Stimulated activated CD4-positive, alpha-beta T cell treated with anti-CD3 and anti-CD28 coated beads, Interleukin-1b, Interleukin-23, amount 100 ng/mL, for 1 hour (primary cell): ENCODE results near the gene ZNF516.

Source experiments
- DNase-seq, 2 donors: peaks; one replicate each; pipeline ENCODE4 v3.0.0-alpha.2; 2020; ENCODE audit warnings: low read depth in 2 of 2

The ZNF516 gene

GRCh38 chr18:76456018-76456750, 38.9 kb downstream of the ZNF516 start:
- no peak for DNase-seq

DNA sequence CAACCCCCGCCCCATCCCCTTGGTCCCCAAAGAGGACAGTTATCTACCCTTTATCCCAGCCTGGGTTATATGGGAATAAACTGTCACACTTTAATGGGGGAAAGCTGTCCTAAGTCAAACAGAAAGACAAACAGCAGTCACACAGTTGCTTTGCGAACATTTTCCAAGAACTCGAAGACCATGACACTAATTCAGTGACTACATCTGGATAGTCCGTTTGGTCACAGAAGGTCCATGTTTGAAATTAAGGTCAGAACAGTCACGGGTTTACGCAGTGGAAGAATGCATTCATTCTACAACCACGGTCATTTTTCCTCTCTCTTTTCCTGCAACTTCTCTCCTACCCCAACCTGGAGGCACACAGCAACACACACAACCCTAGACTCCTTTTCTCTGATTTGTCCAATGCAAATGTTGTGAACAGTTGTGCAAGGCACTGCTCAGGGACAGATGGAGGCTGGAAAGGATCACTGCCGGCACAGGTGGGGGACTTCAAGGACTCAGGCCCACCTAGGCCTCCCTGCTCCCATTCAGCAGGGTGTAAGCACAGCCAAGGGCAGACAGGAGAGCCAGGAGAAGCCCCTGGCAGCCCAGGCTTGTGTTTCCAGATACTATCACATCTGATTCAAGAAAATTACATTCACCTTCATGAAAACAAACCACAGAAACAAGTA, 39.9 kb downstream of the ZNF516 start:
- no peak for DNase-seq

DNA sequence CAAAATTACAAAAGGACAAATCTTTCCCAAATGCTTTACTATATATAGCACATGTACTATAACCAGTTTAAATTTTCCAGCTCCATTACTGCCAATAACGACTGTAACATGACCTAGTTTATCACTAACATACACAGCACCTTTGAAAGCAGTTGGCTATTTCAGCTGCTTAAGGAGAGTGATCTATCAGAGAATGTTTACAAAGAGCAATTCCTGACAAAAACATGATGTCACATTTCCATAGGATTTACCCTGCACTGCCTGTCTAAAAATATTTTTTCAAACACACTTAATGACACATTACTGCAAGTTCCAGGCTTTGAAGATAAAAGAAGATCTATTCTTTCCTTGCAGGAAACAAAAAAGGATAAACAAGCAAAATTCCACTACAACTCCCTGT, 40.6 kb downstream of the ZNF516 start:
- no peak for DNase-seq

DNA sequence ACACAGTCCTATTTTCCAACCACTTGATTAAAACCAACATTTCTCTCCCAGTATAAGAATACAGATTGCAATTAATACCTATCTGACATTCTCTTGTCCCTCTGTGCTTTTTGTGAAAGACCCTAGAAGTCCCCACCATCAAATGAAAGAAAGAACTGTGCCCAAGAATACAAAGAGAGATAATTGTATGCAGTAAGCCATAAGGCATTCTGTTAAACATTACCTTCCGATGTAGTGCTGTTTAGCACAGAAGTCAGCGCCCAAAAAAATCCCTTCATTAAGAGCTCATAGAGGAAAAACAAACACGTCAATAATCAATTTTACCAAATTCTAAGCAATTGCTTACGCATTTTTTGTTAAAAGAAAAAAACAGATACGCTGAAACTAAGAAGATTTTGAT, 41.1 kb downstream of the ZNF516 start:
- DNase-seq: no peak

DNA sequence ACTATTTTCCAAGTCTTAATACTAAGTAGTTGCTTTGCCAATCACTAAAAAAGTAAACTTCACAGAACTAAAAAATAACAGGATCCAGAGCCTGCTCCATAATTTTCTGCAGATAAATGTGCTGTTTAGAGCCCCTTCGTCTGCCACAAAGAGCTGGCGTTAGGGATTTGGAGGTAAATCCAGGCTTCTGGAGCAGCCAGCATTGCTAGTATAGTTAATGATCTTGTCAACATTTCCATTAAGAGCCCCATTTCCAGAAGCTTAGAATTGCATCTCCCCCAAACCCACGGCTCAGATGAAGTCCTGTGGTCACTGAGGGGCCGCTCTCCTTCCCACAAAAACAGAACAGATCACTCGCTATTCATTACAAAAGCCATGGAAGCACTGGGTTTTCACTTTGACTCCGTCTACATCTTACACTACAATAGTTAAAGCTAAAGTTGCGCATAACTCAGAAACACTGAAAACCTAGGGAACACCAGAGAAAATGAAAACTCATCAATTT, 41.9 kb downstream of the ZNF516 start:
- no peak for DNase-seq

DNA sequence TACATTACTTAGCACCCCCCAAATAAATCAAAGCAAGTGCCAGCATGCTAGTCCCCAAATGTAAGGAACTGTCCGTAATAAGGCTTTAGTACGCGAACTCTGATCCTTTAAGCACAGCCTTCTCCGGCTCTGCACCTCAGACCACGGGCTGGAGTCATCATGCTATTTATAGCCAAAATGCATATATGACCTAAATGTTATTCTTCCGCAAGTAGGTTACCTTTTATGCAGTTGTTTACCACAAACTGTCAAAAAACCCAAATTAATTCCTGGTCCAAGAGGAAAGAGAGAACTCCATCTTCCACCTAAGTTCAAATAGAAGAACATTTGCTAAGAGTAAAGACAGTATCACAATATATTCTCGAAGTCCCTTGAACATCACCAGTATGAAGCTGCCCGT, 42.7 kb downstream of the ZNF516 start:
- no peak for DNase-seq

DNA sequence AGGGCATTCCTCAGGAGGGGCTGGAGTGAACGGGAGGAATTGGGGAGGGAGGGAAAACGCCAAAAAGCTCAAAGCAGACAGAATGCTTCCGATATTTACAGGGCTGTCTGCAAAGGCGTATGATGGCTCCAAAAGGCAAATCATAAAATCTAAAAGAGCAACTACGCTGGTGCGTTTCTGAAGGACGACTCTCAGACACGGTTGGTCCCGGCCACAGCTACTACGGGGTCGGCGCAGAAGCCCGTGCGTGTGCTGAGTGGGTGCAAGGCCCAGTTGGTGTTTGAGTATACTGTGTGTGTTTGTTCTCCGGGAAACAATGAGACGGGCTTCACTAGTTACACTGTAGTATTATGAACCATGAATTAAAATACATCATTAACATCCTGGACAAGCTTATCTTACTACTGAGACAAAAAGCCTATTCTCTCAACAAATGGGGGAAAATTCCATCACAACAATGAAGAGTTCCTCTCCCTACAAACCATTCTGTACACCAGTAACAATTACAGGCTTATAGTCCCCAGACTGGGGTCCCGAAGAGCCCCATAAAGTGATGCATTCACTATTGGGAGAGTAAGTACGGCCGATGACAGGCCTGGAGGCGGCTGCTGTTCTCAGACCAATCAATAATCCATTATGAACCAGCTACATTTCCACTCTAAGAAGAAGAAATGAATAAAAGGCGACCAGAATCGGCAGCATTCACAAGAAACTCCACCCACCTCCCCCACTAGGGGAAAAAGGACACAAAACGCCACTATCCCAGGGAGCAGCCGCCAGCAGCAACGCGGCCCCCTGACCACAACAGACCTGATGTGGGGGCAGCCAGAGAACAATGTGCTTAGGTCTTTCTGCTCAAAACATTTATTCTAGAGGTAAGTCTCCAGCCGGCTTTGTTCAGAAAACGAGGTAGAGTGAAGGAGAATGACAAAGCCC, 43.4 kb downstream of the ZNF516 start:
- DNase-seq: no peak

- DNase-seq: no peak
These were observed 44.3 kb downstream of the ZNF516 start for GRCh38 chr18:76450452-76451395.

- no peak for DNase-seq
These were observed 46.0 kb downstream of the ZNF516 start for GRCh38 chr18:76449111-76449453.

DNA sequence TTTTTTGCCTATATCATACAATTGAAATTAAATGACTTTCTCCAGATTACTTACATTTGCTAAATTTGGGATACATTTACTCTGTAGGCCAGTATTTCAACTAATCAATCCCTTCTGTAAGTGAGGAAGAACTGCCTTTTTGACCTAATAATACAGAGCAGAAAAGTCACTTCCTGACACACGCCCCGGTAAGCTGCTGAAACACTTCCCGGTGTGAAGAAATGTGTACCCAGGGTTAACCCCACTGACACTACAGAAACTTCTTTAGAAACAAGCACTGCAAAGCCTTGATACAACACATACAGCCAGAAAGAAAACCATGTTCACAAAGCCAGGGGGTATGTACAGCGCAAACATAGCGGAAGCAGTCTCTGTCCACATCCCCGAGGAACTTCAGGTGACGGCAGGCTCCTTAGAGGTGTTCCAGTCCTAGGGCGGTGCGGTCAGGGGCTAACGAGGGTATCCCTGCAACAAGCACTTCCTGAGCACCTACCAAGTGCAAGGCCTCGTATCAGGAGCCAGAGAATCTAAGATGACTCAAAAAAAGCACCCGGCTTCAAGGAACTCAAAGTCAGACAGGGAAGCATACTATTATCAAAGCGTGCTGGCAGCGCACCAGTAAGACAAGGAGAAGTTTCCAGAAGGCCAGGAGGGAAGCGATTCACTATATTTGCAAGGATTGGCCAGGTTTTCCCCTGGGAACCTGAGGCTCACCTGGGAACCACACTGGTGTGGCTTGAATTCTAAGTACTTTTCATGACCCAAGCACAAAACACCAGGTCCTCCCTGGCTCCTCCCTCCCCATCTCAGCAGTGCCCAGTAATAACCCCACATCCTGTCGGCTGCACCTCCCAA, 46.6 kb downstream of the ZNF516 start:
- no peak for DNase-seq

DNA sequence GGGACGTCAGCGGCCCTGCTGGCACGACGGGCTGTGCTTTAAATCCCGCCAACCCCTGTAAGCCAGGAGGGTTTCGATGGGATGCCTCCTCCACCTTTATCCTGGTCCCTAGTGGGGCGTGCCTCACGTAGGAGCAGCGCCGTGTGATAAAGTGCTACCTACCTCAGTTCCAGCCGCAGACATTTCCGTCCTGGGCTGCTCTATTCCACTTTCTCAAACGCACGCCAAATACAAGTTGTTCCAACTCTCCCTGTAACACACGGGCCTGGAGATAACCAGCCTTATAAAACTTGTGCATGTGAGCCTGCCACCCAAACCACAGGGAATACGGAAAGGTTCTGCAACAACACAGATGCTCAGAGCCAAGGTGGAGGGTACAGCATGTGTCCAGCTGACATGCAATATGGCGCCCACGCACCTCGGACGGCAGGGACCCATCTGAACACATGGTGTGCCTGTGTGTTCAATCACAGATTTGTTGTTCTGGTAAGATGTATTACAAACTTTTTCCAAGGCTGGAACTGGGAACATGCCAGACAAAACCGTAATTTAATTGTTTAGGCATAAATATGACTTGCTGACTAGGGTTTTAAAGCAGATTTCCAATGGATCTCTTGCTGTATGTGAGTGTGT, 47.7 kb downstream of the ZNF516 start:
- no peak for DNase-seq

DNA sequence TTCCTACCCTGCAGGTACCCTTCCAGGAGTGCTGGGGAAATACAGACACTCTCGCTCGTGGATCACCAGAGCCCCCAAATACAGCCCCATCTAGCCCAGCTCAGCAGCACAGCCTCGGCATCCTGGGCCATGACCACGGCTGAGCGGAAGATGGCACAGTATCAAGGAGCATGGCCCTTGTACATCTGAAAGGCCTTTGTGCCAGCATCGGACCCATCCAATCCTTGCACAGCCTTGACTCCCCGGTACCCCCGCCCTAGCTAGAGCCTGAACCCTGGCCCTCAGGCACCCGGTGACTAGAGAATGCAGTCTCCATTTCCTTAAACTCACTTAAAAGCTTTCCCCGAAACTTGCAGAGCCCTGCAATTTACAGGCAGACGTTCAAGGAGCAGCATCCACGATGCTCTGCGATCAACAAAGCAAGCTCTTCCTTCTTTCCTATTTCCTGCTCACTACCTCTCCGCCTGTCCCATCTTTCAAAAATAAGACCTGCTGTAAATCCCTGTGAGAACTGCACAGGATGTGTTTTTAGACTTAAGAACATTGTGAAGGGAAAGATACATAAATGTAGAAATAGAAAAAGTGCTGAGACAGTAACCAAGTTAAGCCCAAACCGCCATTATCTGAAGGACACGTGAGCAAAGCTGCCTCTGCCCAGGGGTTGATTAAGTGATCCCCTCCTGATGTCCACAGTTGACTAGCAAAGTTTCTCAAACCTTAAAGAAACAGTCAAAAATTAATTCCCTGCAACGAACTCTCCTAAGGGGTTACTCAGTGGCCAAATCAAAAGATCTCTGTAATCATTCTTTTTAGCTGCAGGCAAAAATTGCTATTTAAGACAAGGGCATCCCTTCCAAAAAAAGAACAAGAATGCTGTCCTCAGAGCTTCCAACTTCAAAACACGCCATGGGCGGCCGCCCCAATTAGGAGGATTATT, 48.5 kb downstream of the ZNF516 start:
- DNase-seq: no peak

- DNase-seq: no peak
These were observed 49.3 kb downstream of the ZNF516 start for GRCh38 chr18:76445741-76446232.

GRCh38 chr18:76445275-76445674, 49.8 kb downstream of the ZNF516 start:
- DNase-seq: no peak

DNA sequence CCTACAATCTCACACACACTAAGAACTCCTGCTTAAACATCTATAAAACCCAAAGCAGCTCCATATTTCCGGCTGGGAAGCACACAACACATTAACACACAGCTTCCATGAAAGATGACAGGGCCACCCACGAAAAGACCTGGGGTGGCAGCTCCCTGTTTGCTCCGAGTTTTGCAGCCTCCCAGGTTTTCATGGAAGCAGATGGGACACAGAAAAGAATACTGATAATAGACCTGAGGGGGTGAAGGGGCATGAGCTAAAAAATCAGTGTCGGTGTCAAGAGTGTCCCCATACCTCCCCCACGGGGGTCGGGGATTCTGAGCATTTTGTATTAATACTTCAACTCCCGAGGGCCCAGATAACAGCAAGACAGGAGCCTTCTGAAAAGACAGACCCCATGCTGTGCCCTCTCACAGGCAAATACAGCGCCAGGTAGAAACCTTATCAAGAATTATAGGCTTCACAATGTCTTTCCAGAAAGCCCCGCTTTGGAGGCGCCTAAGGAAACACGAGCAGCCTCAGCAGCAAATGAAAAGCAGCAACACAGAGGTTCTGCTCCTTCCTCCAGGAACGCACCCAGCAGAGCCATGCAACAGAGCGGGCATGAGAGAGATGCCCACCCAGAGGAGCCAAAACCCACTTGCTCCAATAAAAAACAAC, 50.5 kb downstream of the ZNF516 start:
- DNase-seq: no peak

GRCh38 chr18:76443519-76444445, 51.3 kb downstream of the ZNF516 start:
- no peak for DNase-seq
